Right renal pelvis (tissue), 4 donors: ENCODE results near the gene CALM1. TPM values are rescaled to one million over a fixed set of nuclear protein-coding genes. Genes with fewer than 3 reads are reported as not detected.

ENCODE experiments used
- DNase-seq, 4 donors: peaks; one replicate each; pipeline ENCODE4 v3.0.0-alpha.2; 2013; ENCODE audit warnings: low read depth in 4 of 4, low spot score in 3 of 4, missing footprints in 1 of 4
- polyA plus RNA-seq, 4 donors: library from polyadenylated mRNA; unstranded; fragments of 120-200 nt; gene quantifications; one replicate each; pipeline ENCODE4 v1.2.1, GENCODE V29; 2013; ENCODE audit not compliant: insufficient read length in 4 of 4

CALM1 gene
- polyA plus RNA-seq, 4 donors = 323 to 439 (median 407) TPM

- DNase-seq = no peak
Observed at GRCh38 chr14:90406384-90406798, 9.6 kb downstream of the CALM1 start.

GRCh38 chr14:90407230-90407629 is 10.4 kb downstream of the CALM1 start:
- DNase-seq = no peak

GRCh38 chr14:90408713-90409112 is 11.9 kb downstream of the CALM1 start:
- no peak for DNase-seq

GRCh38 chr14:90409209-90409730 is 12.4 kb downstream of the CALM1 start:
- no peak for DNase-seq

GRCh38 chr14:90412058-90412457 is 15.2 kb downstream of the CALM1 start:
- DNase-seq = no peak

DNA sequence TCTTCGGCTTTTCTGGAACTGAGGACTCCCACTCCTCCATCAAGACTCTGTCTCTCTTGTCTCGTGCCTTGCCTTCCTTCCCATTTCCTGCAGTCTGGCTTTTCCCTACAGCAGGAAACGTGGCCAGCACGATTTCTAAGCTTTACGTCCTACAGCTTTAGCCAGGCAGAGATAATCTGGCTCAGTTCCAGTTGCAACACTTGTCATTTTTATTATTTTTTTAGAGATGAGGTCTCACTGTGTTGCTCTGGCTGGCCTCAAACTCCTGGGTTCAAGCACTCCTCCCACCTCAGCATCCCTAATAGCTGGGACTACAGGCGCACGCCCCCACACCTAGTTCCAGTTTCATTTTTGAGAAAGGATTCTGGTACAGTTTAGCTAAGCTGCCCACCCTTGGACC is 19.9 kb downstream of the CALM1 start:
- no peak for DNase-seq

DNA sequence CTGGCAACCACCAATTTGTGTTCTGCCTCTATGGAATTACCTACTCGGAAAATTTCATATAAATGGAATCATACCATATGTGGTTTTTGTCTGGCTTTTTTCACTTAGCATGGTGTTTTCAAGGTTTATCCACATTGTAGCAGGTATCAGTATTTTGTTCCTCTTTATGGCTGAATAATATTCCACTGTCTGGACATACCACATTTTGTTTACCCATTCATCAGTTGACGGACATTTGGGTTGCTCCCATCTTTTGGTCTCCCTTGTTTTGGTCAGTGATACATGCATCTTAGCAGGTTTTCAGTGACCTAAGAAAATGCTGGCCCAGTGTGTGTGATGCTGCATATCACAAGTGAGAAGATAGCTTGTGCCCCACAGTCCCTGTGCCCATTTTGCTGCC is 21.2 kb downstream of the CALM1 start:
- no peak for DNase-seq

DNA sequence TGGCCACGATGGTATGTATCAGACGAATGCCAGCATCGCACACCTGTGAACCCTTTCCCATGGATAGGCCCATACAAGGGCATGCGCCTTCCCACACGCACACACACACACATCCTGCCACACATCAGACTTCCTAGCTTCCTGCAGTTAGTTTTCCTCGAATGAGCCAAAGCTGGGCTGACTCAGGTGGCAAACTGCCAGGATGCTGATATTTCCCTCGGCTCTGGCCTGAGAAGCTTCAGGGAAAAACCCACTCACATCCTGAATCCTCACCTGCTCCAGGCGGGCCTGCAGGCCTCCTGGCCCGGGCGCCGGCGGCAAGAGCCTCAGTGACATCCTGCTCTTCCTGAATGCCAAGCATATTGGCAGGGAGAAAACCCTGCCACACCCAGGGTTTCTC is 22.4 kb downstream of the CALM1 start:
- DNase-seq = no peak

DNA sequence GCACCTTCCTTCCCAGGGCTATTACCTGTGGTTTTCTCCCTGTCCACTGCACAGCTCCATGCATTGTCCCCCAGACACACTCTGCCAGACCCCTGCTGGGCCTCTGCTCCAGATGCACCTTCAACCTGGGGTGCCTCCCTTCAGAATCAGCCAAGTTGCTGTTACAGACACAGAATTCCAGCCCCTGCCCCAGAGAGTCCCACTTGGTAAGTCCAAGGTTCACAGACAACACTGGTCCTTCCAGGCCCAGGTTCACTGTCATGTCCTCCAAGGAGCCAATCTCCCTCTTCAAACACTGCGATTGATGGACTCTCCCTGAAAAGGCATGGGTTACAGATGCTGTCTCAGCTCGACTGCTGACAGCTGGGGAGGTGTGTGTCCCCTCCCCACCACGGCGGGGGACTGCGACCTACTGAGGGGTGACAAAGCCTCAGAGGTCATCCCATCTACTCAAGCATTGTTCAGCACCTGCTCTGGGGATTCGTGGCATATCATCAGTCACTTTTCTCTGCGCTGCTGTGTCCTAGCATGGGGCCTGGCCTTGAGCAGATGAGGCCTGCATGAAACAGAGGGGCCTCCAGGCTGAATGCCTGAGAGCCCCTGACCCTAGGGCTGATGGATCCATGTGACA is 24.3 kb downstream of the CALM1 start:
- DNase-seq = no peak

- no peak for DNase-seq
Observed at GRCh38 chr14:90421632-90422020, 24.8 kb downstream of the CALM1 start.

DNA sequence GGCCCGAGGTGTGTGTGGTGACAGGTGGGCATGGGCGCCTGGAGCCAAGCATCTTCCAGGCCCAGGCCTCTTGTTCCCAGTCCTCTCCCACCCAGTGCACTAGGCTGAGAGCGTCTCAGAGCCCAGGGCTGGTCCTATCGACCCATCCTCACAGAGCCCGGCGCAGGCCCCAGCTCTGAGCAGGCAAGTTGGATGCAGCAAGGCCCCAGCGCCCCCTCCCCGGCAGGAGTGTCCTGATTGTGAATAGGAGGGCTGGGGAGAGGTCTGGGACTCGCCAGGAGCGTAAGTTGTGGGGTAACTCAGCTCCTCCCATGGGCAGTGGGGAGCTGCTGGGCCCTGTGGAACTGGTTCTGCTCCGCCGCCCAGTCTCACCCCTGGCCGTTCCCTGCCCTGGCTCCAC is 26.3 kb downstream of the CALM1 start:
- DNase-seq = no peak

- DNase-seq = no peak
Observed at GRCh38 chr14:90424075-90424474, 27.2 kb downstream of the CALM1 start.

DNA sequence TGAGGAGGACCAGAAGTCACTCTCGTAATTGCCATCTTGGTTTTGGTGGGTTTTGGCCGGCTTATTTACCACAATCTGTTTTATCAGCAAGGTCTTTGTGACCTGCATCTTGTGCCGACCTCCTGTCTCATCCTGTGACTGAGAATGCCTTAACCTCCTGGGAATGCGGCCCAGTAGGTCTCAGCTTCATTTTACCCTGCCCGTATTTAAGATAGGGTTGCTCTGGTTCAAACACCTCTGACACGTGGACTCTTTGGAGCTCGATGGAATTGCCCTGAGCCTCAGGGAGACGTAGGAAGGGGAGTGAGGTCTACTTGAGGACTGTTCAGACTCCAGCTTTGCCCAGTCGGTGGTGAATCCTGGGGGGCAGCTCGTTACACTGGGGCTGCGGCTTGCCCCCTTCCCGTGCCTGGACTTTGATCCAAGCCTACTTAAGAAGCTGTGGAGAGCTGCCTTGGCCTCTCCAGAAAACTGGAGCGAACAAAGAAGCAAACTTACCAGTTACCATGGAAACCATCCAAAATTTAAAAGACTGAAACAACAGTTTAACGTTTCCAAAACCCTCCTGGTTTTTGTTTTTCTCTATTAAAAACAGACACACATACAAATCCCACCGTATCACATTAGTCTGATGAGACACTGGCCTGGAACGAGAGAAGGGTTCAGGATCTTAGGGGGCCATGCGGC is 28.0 kb downstream of the CALM1 start:
- no peak for DNase-seq

- DNase-seq = no peak
Observed at GRCh38 chr14:90425373-90425879, 28.6 kb downstream of the CALM1 start.

DNA sequence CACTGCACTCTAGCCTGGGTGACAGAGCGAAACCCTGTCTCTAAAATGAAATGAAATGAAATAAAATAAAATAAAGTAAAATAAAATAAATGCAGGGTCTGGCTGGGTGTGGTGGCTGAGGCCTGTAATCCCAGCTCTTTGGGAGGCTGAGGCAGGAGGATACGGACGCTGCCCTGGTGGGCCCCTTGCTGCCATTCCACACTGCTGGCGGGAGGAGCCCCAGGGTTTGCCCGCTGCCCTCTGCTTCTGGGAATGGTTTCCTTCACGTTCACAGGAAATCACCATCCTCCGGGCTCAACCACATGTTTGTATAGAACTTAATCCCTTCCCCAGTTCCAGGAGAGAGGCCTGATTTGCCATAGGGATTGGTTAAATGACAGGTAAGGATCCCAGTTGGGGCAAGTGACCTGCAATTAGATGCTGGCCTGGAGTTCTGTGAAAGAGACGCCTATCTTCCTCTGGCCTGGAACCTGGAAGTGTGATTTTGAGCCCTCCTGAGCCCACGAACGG is 29.3 kb downstream of the CALM1 start:
- DNase-seq = no peak

- DNase-seq = no peak
Observed at GRCh38 chr14:90426663-90427062, 29.8 kb downstream of the CALM1 start.

DNA sequence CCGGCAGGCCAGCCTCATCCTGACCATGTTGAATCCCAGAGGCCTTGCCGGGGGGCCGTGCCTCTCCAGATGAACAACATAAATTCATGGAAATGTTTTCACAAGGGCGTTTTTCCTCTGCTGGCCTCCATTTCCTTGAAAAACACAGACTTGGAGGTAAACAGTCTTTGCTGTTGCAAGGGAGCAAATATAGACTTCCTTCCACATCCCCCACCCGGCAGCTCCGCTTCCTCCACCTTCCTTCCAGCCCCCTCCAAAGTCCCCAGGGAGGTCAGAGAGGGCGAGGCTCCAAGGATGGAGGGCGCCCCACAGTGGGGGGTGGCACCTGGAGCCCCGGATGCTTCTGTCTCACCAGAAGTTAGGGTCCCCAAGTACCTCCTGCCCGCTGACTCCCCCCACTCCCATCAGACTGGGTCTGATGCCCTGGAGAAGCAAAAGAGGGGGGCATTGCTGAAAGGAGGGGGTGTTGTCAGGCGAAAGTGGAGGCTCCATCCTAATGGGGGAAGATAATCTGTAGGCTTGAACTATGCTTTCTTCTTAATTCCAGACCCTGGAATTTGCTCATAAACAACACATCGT is 31.1 kb downstream of the CALM1 start:
- DNase-seq = no peak

GRCh38 chr14:90428676-90429075 is 31.8 kb downstream of the CALM1 start:
- no peak for DNase-seq

GRCh38 chr14:90429236-90429635 is 32.4 kb downstream of the CALM1 start:
- DNase-seq = no peak

GRCh38 chr14:90429754-90430153 is 32.9 kb downstream of the CALM1 start:
- DNase-seq = no peak

DNA sequence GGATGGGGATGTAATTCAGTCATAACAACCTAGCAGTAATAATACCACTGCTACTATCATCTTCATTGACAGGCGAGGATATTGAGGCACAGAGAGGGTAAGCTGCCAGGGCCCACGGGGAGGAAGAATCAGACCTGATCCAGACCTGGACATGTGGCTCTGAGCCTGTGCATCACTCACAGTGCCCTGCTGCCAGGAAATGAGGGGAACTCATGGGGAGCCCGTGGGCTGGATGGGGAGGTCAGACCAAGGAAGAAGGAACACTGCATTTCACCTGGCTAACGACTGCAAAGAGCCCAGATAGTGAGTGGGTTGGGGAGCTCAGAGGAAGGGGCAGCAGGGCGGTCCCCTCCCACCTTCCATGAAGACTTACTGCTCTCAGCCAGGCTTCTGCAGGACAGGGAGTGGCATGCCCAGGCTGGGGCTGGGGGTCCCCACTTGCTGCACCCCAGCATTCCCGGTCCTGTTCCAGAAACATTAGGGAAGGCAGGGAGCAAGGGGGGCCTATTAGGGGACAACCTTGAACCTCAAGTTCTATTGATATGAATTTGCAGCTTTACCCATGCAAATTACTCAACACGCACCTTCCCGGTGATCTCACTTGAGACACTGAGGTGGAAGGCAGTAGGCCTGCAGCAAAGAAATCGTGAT is 37.7 kb downstream of the CALM1 start:
- DNase-seq = no peak
